Kidney (tissue), 14 donors: ENCODE results near the gene CYRIA. TPM values are rescaled to one million over a fixed set of nuclear protein-coding genes. Genes with fewer than 3 reads are reported as not detected.

Source experiments
- DNase-seq, 5 donors: peaks; one replicate each; pipeline ENCODE4 v3.0.0-alpha.2; 2013 to 2020
- FAIRE-seq: peaks from 2 replicates; lab custom pipeline; 2012; peaks lifted over from hg19 to GRCh38; lab: Jason Lieb, UNC
- H3K27ac ChIP-seq, 2 donors: one replicate each; pipeline ENCODE4 v1.7.0; 2013; ENCODE audit warnings: low read depth in 2 of 2, low read length in 2 of 2, inconsistent platforms in 1 of 2
- H3K27me3 ChIP-seq: one replicate; pipeline ENCODE4 v1.7.1; 2013; ENCODE audit warnings: low read length, inconsistent platforms; ENCODE audit not compliant: control insufficient read depth, insufficient read depth
- H3K36me3 ChIP-seq, 3 donors: one replicate each; pipeline versions ENCODE4 v1.7.0 to v1.7.1; 2013; ENCODE audit warnings: low read length in 3 of 3, control low read depth in 1 of 3, inconsistent platforms in 1 of 3; ENCODE audit not compliant: insufficient read depth in 3 of 3, control insufficient read depth in 2 of 3
- H3K4me1 ChIP-seq, 3 donors: one replicate each; pipeline versions ENCODE4 v1.7.0 to v1.7.1; 2013; ENCODE audit warnings: low read length in 3 of 3, inconsistent platforms in 1 of 3, low read depth in 1 of 3; ENCODE audit not compliant: control insufficient read depth in 2 of 3, insufficient read depth in 2 of 3
- H3K4me3 ChIP-seq, 3 donors: one replicate each; pipeline versions ENCODE4 v1.7.0 to v1.8.1; 2013; ENCODE audit warnings: low read length in 3 of 3, control low read depth in 1 of 3, inconsistent platforms in 1 of 3
- H3K9ac ChIP-seq, 3 donors: one replicate each; pipeline versions ENCODE4 v1.7.0 to v1.7.1; 2013; ENCODE audit warnings: low read length in 3 of 3, control low read depth in 1 of 3, inconsistent platforms in 1 of 3
- H3K9me3 ChIP-seq, 3 donors: one replicate each; pipeline versions ENCODE4 v1.7.0 to v1.7.1; 2013; ENCODE audit warnings: low read length in 3 of 3, control low read depth in 1 of 3, inconsistent platforms in 1 of 3; ENCODE audit not compliant: control insufficient read depth in 2 of 3, insufficient read depth in 1 of 3
- CTCF ChIP-seq: IDR thresholded peaks from 3 replicates; pipeline ENCODE4 v1.5.1; 2012; ENCODE audit warnings: mild to moderate bottlenecking, moderate library complexity, borderline replicate concordance; ENCODE audit not compliant: insufficient read depth; ENCODE audit errors: extremely low read depth
- intact Hi-C: fragments of 100-400 bp; cut with DNase I; formaldehyde crosslinking; loops from one replicate; pipeline ENCODE4 v1.11.1; 2022
- polyA plus RNA-seq: library from polyadenylated mRNA; stranded (reverse); fragments of 350-450 nt; fragmentation: Illumina TruSeq; extraction: RNeasy Lipid Tissue Mini Kit (QIAGEN cat#74804); gene quantifications from one replicate; pipeline ENCODE4 v1.2.3, GENCODE V29; 2014; ENCODE audit warnings: low read depth, low replicate concordance; ENCODE audit not compliant: insufficient read depth
- total RNA-seq: library from RNA; stranded (reverse); fragmentation: NEBNext Ultra II Directional; extraction: Animal tissue kit (Norgen Biotek cat#: 25700); gene quantifications from one replicate; pipeline ENCODE4 v1.2.1, GENCODE V29; 2021
- donor health status: control.
- donor health status: control.
- donor health status: control.
- donor health status: control.
- donor health status: control.
- donor health status: DM: yes; HTN: yes; CAD: no.
- donor health status: Normal renal cell carcinoma (clear cell type).

The CYRIA gene
- total and polyA plus RNA-seq, 2 donors from 2014 or later, result 1.0 to 11.8 TPM

GRCh38 chr2:16660114-16660513, 5.5 kb downstream of the CYRIA start:
- TF ChIP-seq CTCF, result no peak
- no peak for FAIRE-seq
- intact Hi-C loops, result no loop called here
- H3K36me3 ChIP-seq, result no peaks in the 10 kb centered on the region
- DNase-seq, result no peak
- H3K9me3 ChIP-seq, result no peaks in the 10 kb centered on the region
- H3K4me1 ChIP-seq, result peaks cover 0 to 9% (median 0%) of the 10 kb centered on the region in 3 donors
- H3K9ac ChIP-seq, result no peak overlapping the region
- H3K27ac ChIP-seq, result no peak overlapping the region
- no peaks in the 10 kb centered on the region for H3K27me3 ChIP-seq
- no peak overlapping the region for H3K4me3 ChIP-seq

- H3K9me3 ChIP-seq, result no peaks in the 10 kb centered on the region
- no peak overlapping the region for H3K27ac ChIP-seq
- H3K4me3 ChIP-seq, result no peak overlapping the region
- intact Hi-C loops, result no loop called here
- DNase-seq, result no peak
- H3K9ac ChIP-seq, result no peak overlapping the region
- peaks cover 0 to 5% (median 0%) of the 10 kb centered on the region in 3 donors for H3K4me1 ChIP-seq
- no peak for FAIRE-seq
- H3K27me3 ChIP-seq, result no peaks in the 10 kb centered on the region
- TF ChIP-seq CTCF, result no peak
- no peaks in the 10 kb centered on the region for H3K36me3 ChIP-seq
Observed at GRCh38 chr2:16658076-16658739, 7.4 kb downstream of the CYRIA start.

GRCh38 chr2:16657671-16658070, 8.0 kb downstream of the CYRIA start:
- no peak for FAIRE-seq
- Histone ChIP-seq H3K4me1 (peaks cover 0 to 5% (median 0%) of the 10 kb centered on the region in 3 donors), H3K27ac (no peak overlapping the region)

More at GRCh38 chr2:16657671-16658070, 8.0 kb downstream of the CYRIA start:
- intact Hi-C loops, result no loop called here
- TF ChIP-seq CTCF, result no peak
- no peak for DNase-seq
- Histone ChIP-seq H3K27me3 (no peaks in the 10 kb centered on the region), H3K9me3 (no peaks in the 10 kb centered on the region), H3K9ac (no peak overlapping the region), H3K36me3 (no peaks in the 10 kb centered on the region), H3K4me3 (no peak overlapping the region)
